BJ (cell line): ENCODE data around the gene SMIM41. TPM values are rescaled to one million over a fixed set of nuclear protein-coding genes. Genes with fewer than 3 reads are reported as not detected.

Source experiments
- CTCF ChIA-PET: fragments of 350-600 bp; formaldehyde crosslinking; extraction: SDS; loops from one replicate; lab custom pipeline; 2021; ENCODE audit warnings: antibody characterized with exemption, inconsistent platforms; lab: Yijun Ruan, JAX
- POLR2A ChIA-PET: fragments of 300-600 bp; sonication (Branson Sonifier 250); formaldehyde crosslinking; extraction: SDS; loops from one replicate; lab custom pipeline; 2021; ENCODE audit warnings: antibody characterized with exemption; lab: Charles Lee
- DNase-seq: peaks from one replicate; pipeline ENCODE4 v3.0.0-alpha.2; 2011; ENCODE audit warnings: low read depth
- H3K27me3 ChIP-seq: 2 replicates; pipeline ENCODE4 v1.6.0; 2011; ENCODE audit warnings: low read length; ENCODE audit not compliant: control insufficient read depth, insufficient read depth
- H3K36me3 ChIP-seq: 2 replicates; pipeline ENCODE4 v1.5.1; 2011; ENCODE audit warnings: low read length; ENCODE audit not compliant: control insufficient read depth, insufficient read depth
- H3K4me3 ChIP-seq: 2 replicates; pipeline ENCODE4 v1.5.1; 2011; ENCODE audit warnings: low read depth, mild to moderate bottlenecking, control low read depth, low read length
- CTCF ChIP-seq: IDR thresholded peaks from 2 replicates; pipeline ENCODE4 v1.5.1; 2011; ENCODE audit warnings: low read depth, mild to moderate bottlenecking, control low read depth, inconsistent platforms, low read length, moderate library complexity; ENCODE audit not compliant: insufficient read depth
- polyA plus RNA-seq: library from polyadenylated mRNA; depleted of rRNA; stranded (reverse); fragments of >200 nt; gene quantifications from 2 replicates; pipeline ENCODE4 v1.2.3, GENCODE V29; 2011

Gene SMIM41
- polyA plus RNA-seq, 1 experiment, result not detected

- POLR2A ChIA-PET, result no interaction called here
- no peak for DNase-seq
- H3K27me3 ChIP-seq, result peaks cover 7% of the 10 kb centered on the region; the same call in 1 of the 2 replicates
- no peak overlapping the region for H3K4me3 ChIP-seq
- CTCF ChIA-PET, result interaction anchor here (1.9 to 25.8 kb wide), 2 partner anchors 58 to 83 kb away, joined by 11 to 974 read pairs; no protein-coding TSS in a partner anchor
- TF ChIP-seq CTCF, result no peak
- H3K36me3 ChIP-seq, result no peaks in the 10 kb centered on the region
Observed at GRCh38 chr12:52086944-52087835, 7.7 kb downstream of the SMIM41 start.

- H3K36me3 ChIP-seq, result no peaks in the 10 kb centered on the region
- ChIA-PET POLR2A (no interaction called here), CTCF (interaction anchor here (1.3 to 25.8 kb wide), 2 partner anchors 59 to 96 kb away, joined by 3 to 974 read pairs; no protein-coding TSS in a partner anchor)
- peaks cover 7% of the 10 kb centered on the region; the same call in 1 of the 2 replicates for H3K27me3 ChIP-seq
- H3K4me3 ChIP-seq, result no peak overlapping the region
- DNase-seq, result no peak
- TF ChIP-seq CTCF, result no peak
Observed at GRCh38 chr12:52087961-52088820, 8.7 kb downstream of the SMIM41 start.

GRCh38 chr12:52089491-52089890, 10.0 kb downstream of the SMIM41 start:
- no peak for DNase-seq
- H3K27me3 ChIP-seq, result peaks cover 9% of the 10 kb centered on the region; the same call in 1 of the 2 replicates
- CTCF ChIA-PET, result interaction anchor here (1.3 to 25.8 kb wide), 3 partner anchors 32 to 97 kb away, joined by 3 to 974 read pairs (median 5); no protein-coding TSS in a partner anchor
- H3K36me3 ChIP-seq, result no peaks in the 10 kb centered on the region
- no peak overlapping the region for H3K4me3 ChIP-seq
- POLR2A ChIA-PET, result no interaction called here
- no peak for TF ChIP-seq CTCF

GRCh38 chr12:52090291-52090690, 10.8 kb downstream of the SMIM41 start:
- CTCF ChIA-PET, result interaction anchor here (1.8 to 25.8 kb wide), 4 partner anchors 8 to 61 kb away, joined by 5 to 974 read pairs (median 12); no protein-coding TSS in a partner anchor
- no peak overlapping the region for H3K4me3 ChIP-seq
- H3K36me3 ChIP-seq, result no peaks in the 10 kb centered on the region
- H3K27me3 ChIP-seq, result peaks cover 9% of the 10 kb centered on the region; the same call in 1 of the 2 replicates
- no peak for TF ChIP-seq CTCF
- POLR2A ChIA-PET, result no interaction called here
- no peak for DNase-seq
